HCT116 (cell line): Measurements from ENCODE around the gene TUSC7. TPM values are rescaled to one million over a fixed set of nuclear protein-coding genes. Genes with fewer than 3 reads are reported as not detected.

ENCODE experiments used
- ATAC-seq: fragments of 200-7000 bp; cut with Tn5 transposase; 2 replicates; pipeline ENCODE4 v1.9.1; 2020; ENCODE audit warnings: mild to moderate bottlenecking, moderate library complexity
- BruUV-seq: library from RNA; stranded (reverse); fragments of 400-500 nt; replicated peaks from 2 replicates; lab custom pipeline; 2021; lab: Mats Ljungman, UMichigan
- CTCF ChIA-PET: fragments of 300-600 bp; sonication (Branson Sonifier 250); formaldehyde crosslinking; loops from one replicate; lab custom pipeline; 2021; ENCODE audit warnings: antibody characterized with exemption; lab: Charles Lee
- POLR2A ChIA-PET: fragments of 300-600, 350-600 bp; sonication (Branson Sonifier 250); formaldehyde crosslinking; loops from one replicate; lab custom pipeline; 2021; ENCODE audit warnings: antibody characterized with exemption; lab: Charles Lee
- RAD21 ChIA-PET, 2 experiments: fragments of 300-600 bp; sonication (Branson Sonifier 250); formaldehyde crosslinking; loops; one replicate each; lab custom pipeline; 2023; ENCODE audit warnings: low total read pairs in 2 of 2; ENCODE audit not compliant: uncharacterized antibody in 2 of 2, unreplicated experiment in 2 of 2, low non-redundant PET in 1 of 2; lab: Charles Lee
- DNase-seq: peaks from one replicate; pipeline ENCODE4 v3.0.0-alpha.2; 2010; ENCODE audit warnings: low read depth, low spot score
- H2AFZ ChIP-seq: fragments of 200-600 bp; shearing (Covaris generic), sonication (generic); 2 replicates; pipeline ENCODE4 v1.6.1; 2017; ENCODE audit warnings: low read depth, mixed run types, mixed read lengths, antibody characterized with exemption, low read length; ENCODE audit not compliant: poor library complexity, severe bottlenecking
- H3K27ac ChIP-seq: 2 replicates; pipeline ENCODE4 v1.5.1; 2012; ENCODE audit warnings: low read depth, low read length
- H3K27me3 ChIP-seq: fragments of 200-600 bp; sonication (generic); 2 replicates; pipeline ENCODE4 v1.6.1; 2016; ENCODE audit warnings: mixed run types, low read length, mixed read lengths; ENCODE audit not compliant: insufficient read depth
- H3K36me3 ChIP-seq, 2 experiments: fragments of 200-500 bp in 1 of 2; fragments of 200-600 bp in 1 of 2; sonication (Bioruptor generic) in 1 of 2; sonication (generic) in 1 of 2; 2 replicates each; pipeline versions ENCODE4 v1.5.1 to v1.6.1; 2014 to 2016; ENCODE audit warnings: low read length in 2 of 2, inconsistent platforms in 1 of 2, mixed read lengths in 1 of 2, mixed run types in 1 of 2; ENCODE audit not compliant: insufficient read depth in 2 of 2, control insufficient read depth in 1 of 2
- H3K4me1 ChIP-seq, 2 experiments: fragments of 200-600 bp in 1 of 2; sonication (generic) in 1 of 2; 2 replicates each; pipeline versions ENCODE4 v1.5.1 to v1.6.1; 2012 to 2017; ENCODE audit warnings: low read length in 2 of 2, inconsistent platforms in 1 of 2, mild to moderate bottlenecking in 1 of 2, mixed read lengths in 1 of 2, mixed run types in 1 of 2, moderate library complexity in 1 of 2; ENCODE audit not compliant: insufficient read depth in 2 of 2, control insufficient read depth in 1 of 2
- H3K4me2 ChIP-seq: fragments of 200-600 bp; sonication (generic); 2 replicates; pipeline ENCODE4 v1.6.1; 2017; ENCODE audit warnings: mixed run types, low read length, mixed read lengths
- H3K4me3 ChIP-seq, 2 experiments: fragments of 200-600 bp in 1 of 2; sonication (generic) in 1 of 2; replicated peaks in 1 of 2; 2 replicates each; pipeline ENCODE4 v1.5.1; 2011 to 2016; ENCODE audit warnings: low read length in 2 of 2, control low read depth in 1 of 2, low read depth in 1 of 2, mild to moderate bottlenecking in 1 of 2, mixed read lengths in 1 of 2, mixed run types in 1 of 2
- H3K79me2 ChIP-seq: fragments of 200-600 bp; sonication (generic); 2 replicates; pipeline ENCODE4 v1.6.1; 2017; ENCODE audit warnings: mild to moderate bottlenecking, mixed run types, low read length, moderate library complexity, mixed read lengths; ENCODE audit not compliant: insufficient read depth
- H3K9ac ChIP-seq: fragments of 200-600 bp; sonication (generic); 2 replicates; pipeline ENCODE4 v1.6.1; 2016; ENCODE audit warnings: low read length, mixed read lengths
- H3K9me2 ChIP-seq: fragments of 200-600 bp; sonication (generic), shearing (Covaris generic); 2 replicates; pipeline ENCODE4 v1.6.1; 2017; ENCODE audit warnings: mixed run types, mild to moderate bottlenecking, moderate library complexity; ENCODE audit not compliant: insufficient read depth
- H3K9me3 ChIP-seq, 2 experiments: fragments of 200-500 bp in 1 of 2; fragments of 200-600 bp in 1 of 2; sonication (Bioruptor generic) in 1 of 2; sonication (generic) in 1 of 2; 2 replicates each; pipeline ENCODE4 v1.6.1; 2014 to 2017; ENCODE audit warnings: low read length in 2 of 2, mixed read lengths in 2 of 2, inconsistent platforms in 1 of 2, low read depth in 1 of 2, mild to moderate bottlenecking in 1 of 2, mixed run types in 1 of 2, moderate library complexity in 1 of 2; ENCODE audit not compliant: control insufficient read depth in 1 of 2, insufficient read depth in 1 of 2
- H4K20me1 ChIP-seq: fragments of 200-600 bp; sonication (generic), shearing (Covaris generic); 2 replicates; pipeline ENCODE4 v1.6.1; 2017; ENCODE audit warnings: mixed run types, mild to moderate bottlenecking, moderate library complexity; ENCODE audit not compliant: insufficient read depth
- ATF3 ChIP-seq: IDR thresholded peaks from 2 replicates; pipeline ENCODE4 v1.6.1; 2012
- EGR1 ChIP-seq: IDR thresholded peaks from 2 replicates; pipeline ENCODE4 v1.6.1; 2012; ENCODE audit warnings: low read depth
- ELF1 ChIP-seq: IDR thresholded peaks from 2 replicates; pipeline ENCODE4 v1.6.1; 2012; ENCODE audit warnings: low read depth, borderline replicate concordance
- JUND ChIP-seq: IDR thresholded peaks from 2 replicates; pipeline ENCODE4 v1.6.1; 2012
- RAD21 ChIP-seq: IDR thresholded peaks from 2 replicates; pipeline ENCODE4 v1.6.1; 2012; ENCODE audit warnings: low read depth, mild to moderate bottlenecking
- REST ChIP-seq: IDR thresholded peaks from 2 replicates; pipeline ENCODE4 v1.6.1; 2012; ENCODE audit warnings: low read depth
- SIN3A ChIP-seq: IDR thresholded peaks from 2 replicates; pipeline ENCODE4 v1.6.1; 2012; ENCODE audit warnings: low read depth
- SRF ChIP-seq: IDR thresholded peaks from 2 replicates; pipeline ENCODE4 v1.6.1; 2012; ENCODE audit warnings: low read depth
- ZFX ChIP-seq: fragments of 450-650 bp; IDR thresholded peaks from 2 replicates; pipeline ENCODE4 v1.6.1; 2017
- ZNF274 ChIP-seq: fragments of 200-500 bp; sonication (Bioruptor generic); IDR thresholded peaks from 2 replicates; pipeline ENCODE4 v1.6.1; 2014; ENCODE audit warnings: mild to moderate bottlenecking, low read depth, low read length, inconsistent platforms
- intact Hi-C: fragments of 100-400 bp; cut with micrococcal nuclease; formaldehyde crosslinking; loops from 2 replicates; pipeline ENCODE4 v1.10.0; 2022
- total RNA-seq: library from RNA; stranded (reverse); gene quantifications from one replicate; pipeline ENCODE4 v1.2.1, GENCODE V29; 2021; ENCODE audit not compliant: unreplicated experiment
- TF ChIP-seq, protein P1 (sequence below), 3 experiments: fragments of 200-600 bp in 1 of 3; sonication (generic) in 1 of 3; IDR thresholded peaks in 2 of 3; conservative IDR thresholded peaks in 1 of 3; 2 replicates each; pipeline ENCODE4 v1.5.1; 2012 to 2017; ENCODE audit warnings: low read depth in 2 of 3, low read length in 2 of 3, antibody characterized with exemption in 1 of 3, borderline replicate concordance in 1 of 3, control low read depth in 1 of 3, mild to moderate bottlenecking in 1 of 3, mixed read lengths in 1 of 3, mixed run types in 1 of 3, moderate library complexity in 1 of 3; ENCODE audit not compliant: insufficient read depth in 1 of 3
- TF ChIP-seq, protein P2 (sequence below): IDR thresholded peaks from 2 replicates; pipeline ENCODE4 v1.6.1; 2011; ENCODE audit warnings: mild to moderate bottlenecking, low read length, moderate library complexity; ENCODE audit not compliant: insufficient replicate concordance; ENCODE audit errors: extremely low read depth
- TF ChIP-seq, protein P3 (sequence below): IDR thresholded peaks from 2 replicates; pipeline ENCODE4 v1.6.1; 2012

TUSC7 gene
- total RNA-seq, 1 experiment from 2014 or later: not detected

- intact Hi-C loops: no loop called here
These were observed 8.0 kb downstream of the TUSC7 start for GRCh38 chr3:116717566-116717965.

GRCh38 chr3:116728454-116728853 is 18.9 kb downstream of the TUSC7 start:
- no peaks in the 10 kb centered on the region for H3K9me2 ChIP-seq
- no peak overlapping the region for H3K4me3 ChIP-seq
- DNase-seq (no peak), ATAC-seq (no peak)
- no peak overlapping the region for H2AFZ ChIP-seq
- no TSS peak for BruUV-seq
- no peaks in the 10 kb centered on the region for H3K79me2 ChIP-seq
- no peaks in the 10 kb centered on the region for H4K20me1 ChIP-seq
- ChIA-PET CTCF (no interaction called here), RAD21 (no interaction called here), POLR2A (no interaction called here)
- no peak overlapping the region for H3K27ac ChIP-seq
- no peaks in the 10 kb centered on the region for H3K27me3 ChIP-seq
- H3K36me3 ChIP-seq: no peaks in the 10 kb centered on the region
- no peak overlapping the region for H3K9ac ChIP-seq
- no peaks in the 10 kb centered on the region for H3K9me3 ChIP-seq
- H3K4me1 ChIP-seq: no peaks in the 10 kb centered on the region
- intact Hi-C loops: no loop called here
- no peak overlapping the region for H3K4me2 ChIP-seq
- TF ChIP-seq SRF (no peak), ZFX (no peak), REST (no peak), ATF3 (no peak), ZNF274 (no peak), EGR1 (no peak), ELF1 (no peak), SIN3A (no peak), JUND (no peak), RAD21 (no peak)
- TF ChIP-seq, protein P1, sequence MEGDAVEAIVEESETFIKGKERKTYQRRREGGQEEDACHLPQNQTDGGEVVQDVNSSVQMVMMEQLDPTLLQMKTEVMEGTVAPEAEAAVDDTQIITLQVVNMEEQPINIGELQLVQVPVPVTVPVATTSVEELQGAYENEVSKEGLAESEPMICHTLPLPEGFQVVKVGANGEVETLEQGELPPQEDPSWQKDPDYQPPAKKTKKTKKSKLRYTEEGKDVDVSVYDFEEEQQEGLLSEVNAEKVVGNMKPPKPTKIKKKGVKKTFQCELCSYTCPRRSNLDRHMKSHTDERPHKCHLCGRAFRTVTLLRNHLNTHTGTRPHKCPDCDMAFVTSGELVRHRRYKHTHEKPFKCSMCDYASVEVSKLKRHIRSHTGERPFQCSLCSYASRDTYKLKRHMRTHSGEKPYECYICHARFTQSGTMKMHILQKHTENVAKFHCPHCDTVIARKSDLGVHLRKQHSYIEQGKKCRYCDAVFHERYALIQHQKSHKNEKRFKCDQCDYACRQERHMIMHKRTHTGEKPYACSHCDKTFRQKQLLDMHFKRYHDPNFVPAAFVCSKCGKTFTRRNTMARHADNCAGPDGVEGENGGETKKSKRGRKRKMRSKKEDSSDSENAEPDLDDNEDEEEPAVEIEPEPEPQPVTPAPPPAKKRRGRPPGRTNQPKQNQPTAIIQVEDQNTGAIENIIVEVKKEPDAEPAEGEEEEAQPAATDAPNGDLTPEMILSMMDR (IDR thresholded peaks at IDR 0.05 in 2 of 3, conservative IDR thresholded peaks at IDR 0.05 in 1 of 3; ENCODE audit: borderline replicate concordance in 1 of 3, insufficient read depth in 1 of 3, low read depth in 2 of 3, low read length in 2 of 3): no peak
- TF ChIP-seq, protein P2, sequence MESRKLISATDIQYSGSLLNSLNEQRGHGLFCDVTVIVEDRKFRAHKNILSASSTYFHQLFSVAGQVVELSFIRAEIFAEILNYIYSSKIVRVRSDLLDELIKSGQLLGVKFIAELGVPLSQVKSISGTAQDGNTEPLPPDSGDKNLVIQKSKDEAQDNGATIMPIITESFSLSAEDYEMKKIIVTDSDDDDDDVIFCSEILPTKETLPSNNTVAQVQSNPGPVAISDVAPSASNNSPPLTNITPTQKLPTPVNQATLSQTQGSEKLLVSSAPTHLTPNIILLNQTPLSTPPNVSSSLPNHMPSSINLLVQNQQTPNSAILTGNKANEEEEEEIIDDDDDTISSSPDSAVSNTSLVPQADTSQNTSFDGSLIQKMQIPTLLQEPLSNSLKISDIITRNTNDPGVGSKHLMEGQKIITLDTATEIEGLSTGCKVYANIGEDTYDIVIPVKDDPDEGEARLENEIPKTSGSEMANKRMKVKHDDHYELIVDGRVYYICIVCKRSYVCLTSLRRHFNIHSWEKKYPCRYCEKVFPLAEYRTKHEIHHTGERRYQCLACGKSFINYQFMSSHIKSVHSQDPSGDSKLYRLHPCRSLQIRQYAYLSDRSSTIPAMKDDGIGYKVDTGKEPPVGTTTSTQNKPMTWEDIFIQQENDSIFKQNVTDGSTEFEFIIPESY: no peak

More at GRCh38 chr3:116717566-116717965, 8.0 kb downstream of the TUSC7 start:
- CTCF ChIA-PET: no interaction called here
- Histone ChIP-seq H2AFZ (no peak overlapping the region), H3K27me3 (no peaks in the 10 kb centered on the region), H4K20me1 (no peaks in the 10 kb centered on the region), H3K4me3 (no peak overlapping the region), H3K9me2 (no peaks in the 10 kb centered on the region), H3K27ac (no peak overlapping the region), H3K9me3 (no peaks in the 10 kb centered on the region), H3K36me3 (no peaks in the 10 kb centered on the region), H3K79me2 (no peaks in the 10 kb centered on the region), H3K4me2 (no peak overlapping the region), H3K9ac (no peak overlapping the region), H3K4me1 (no peaks in the 10 kb centered on the region)
- ATAC-seq (no peak), DNase-seq (no peak)
- POLR2A ChIA-PET: no interaction called here
- TF ChIP-seq, protein P3, sequence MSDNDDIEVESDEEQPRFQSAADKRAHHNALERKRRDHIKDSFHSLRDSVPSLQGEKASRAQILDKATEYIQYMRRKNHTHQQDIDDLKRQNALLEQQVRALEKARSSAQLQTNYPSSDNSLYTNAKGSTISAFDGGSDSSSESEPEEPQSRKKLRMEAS: no peak
- BruUV-seq: no TSS peak
- RAD21 ChIA-PET: no interaction called here
